IMR-90 (cell line): ENCODE measurements around the gene NDUFB3. TPM values are rescaled to one million over a fixed set of nuclear protein-coding genes. Genes with fewer than 3 reads are reported as not detected.

ENCODE experiments used
- ATAC-seq: fragments of 200-7000 bp; cut with Tn5 transposase; 2 replicates; pipeline ENCODE4 v1.9.1; 2020; ENCODE audit warnings: low read depth, mild to moderate bottlenecking, moderate library complexity
- BruUV-seq: library from RNA; stranded (reverse); fragments of 400-500 nt; replicated peaks from 2 replicates; lab custom pipeline; 2021; lab: Mats Ljungman, UMichigan
- CTCF ChIA-PET: fragments of 300-600 bp; formaldehyde crosslinking; extraction: SDS; loops from one replicate; lab custom pipeline; 2021; ENCODE audit warnings: antibody characterized with exemption; lab: Yijun Ruan, JAX
- POLR2A ChIA-PET: fragments of 300-600 bp; sonication (Branson Sonifier 250); formaldehyde crosslinking; loops from one replicate; lab custom pipeline; 2022; ENCODE audit warnings: antibody characterized with exemption; ENCODE audit not compliant: unreplicated experiment; lab: Charles Lee
- DNase-seq: peaks from one replicate; pipeline ENCODE4 v3.0.0; 2013
- H2AFZ ChIP-seq: replicated peaks from 2 replicates; pipeline ENCODE3; 2013; ENCODE audit warnings: low read length, mild to moderate bottlenecking; ENCODE audit not compliant: poor library complexity
- H2AK5ac ChIP-seq: 2 replicates; pipeline ENCODE4 v1.6.1; 2013; ENCODE audit warnings: low read depth, low read length, inconsistent platforms
- H2AK9ac ChIP-seq: replicated peaks from 2 replicates; pipeline ENCODE3; 2013; ENCODE audit warnings: mild to moderate bottlenecking, low read depth, low read length, moderate library complexity; ENCODE audit not compliant: poor library complexity
- H2BK120ac ChIP-seq: 2 replicates; pipeline ENCODE4 v1.6.1; 2013; ENCODE audit warnings: low read depth, low read length, inconsistent platforms
- H2BK15ac ChIP-seq: 3 replicates; pipeline ENCODE4 v1.6.1; 2013; ENCODE audit warnings: low read depth, low read length, inconsistent platforms
- H2BK20ac ChIP-seq: 2 replicates; pipeline ENCODE4 v1.6.1; 2013; ENCODE audit warnings: low read depth, mild to moderate bottlenecking, inconsistent platforms, low read length, moderate library complexity
- H2BK5ac ChIP-seq: 2 replicates; pipeline ENCODE4 v1.6.1; 2013; ENCODE audit warnings: mild to moderate bottlenecking, low read depth, low read length, inconsistent platforms; ENCODE audit not compliant: poor library complexity, severe bottlenecking
- H3K14ac ChIP-seq: replicated peaks from 2 replicates; pipeline ENCODE4 v1.6.1; 2013; ENCODE audit warnings: low read depth, low read length, inconsistent platforms
- H3K18ac ChIP-seq: 2 replicates; pipeline ENCODE4 v1.6.1; 2013; ENCODE audit warnings: low read depth, low read length, control low read depth
- H3K23ac ChIP-seq: 2 replicates; pipeline ENCODE4 v1.6.1; 2013; ENCODE audit warnings: low read depth, low read length, inconsistent platforms
- H3K27ac ChIP-seq: 2 replicates; pipeline ENCODE4 v1.5.1; 2013; ENCODE audit warnings: mild to moderate bottlenecking, control low read depth, low read length; ENCODE audit not compliant: insufficient read depth
- H3K27me3 ChIP-seq: 2 replicates; pipeline ENCODE4 v1.6.1; 2013; ENCODE audit warnings: low read length; ENCODE audit not compliant: control insufficient read depth, insufficient read depth
- H3K36me3 ChIP-seq: 2 replicates; pipeline ENCODE4 v1.6.1; 2013; ENCODE audit warnings: low read length, mixed read lengths; ENCODE audit not compliant: control insufficient read depth, insufficient read depth
- H3K4ac ChIP-seq: 2 replicates; pipeline ENCODE4 v1.6.1; 2013; ENCODE audit warnings: low read depth, low read length, inconsistent platforms
- H3K4me1 ChIP-seq: 2 replicates; pipeline ENCODE4 v1.6.1; 2013; ENCODE audit warnings: low read length, mixed read lengths; ENCODE audit not compliant: control insufficient read depth, insufficient read depth
- H3K4me2 ChIP-seq: 2 replicates; pipeline ENCODE4 v1.6.1; 2013; ENCODE audit warnings: low read depth, mild to moderate bottlenecking, control low read depth, low read length, moderate library complexity
- H3K4me3 ChIP-seq: 2 replicates; pipeline ENCODE4 v1.5.1; 2013; ENCODE audit warnings: low read depth, mild to moderate bottlenecking, control low read depth, low read length, moderate library complexity; ENCODE audit not compliant: insufficient read depth
- H3K56ac ChIP-seq: 2 replicates; pipeline ENCODE4 v1.6.1; 2013; ENCODE audit warnings: low read length, inconsistent platforms; ENCODE audit not compliant: insufficient read depth; ENCODE audit errors: extremely low read depth
- H3K79me1 ChIP-seq, 2 experiments: 2 replicates each; pipeline ENCODE4 v1.6.1; 2013; ENCODE audit warnings: low read length in 2 of 2, inconsistent platforms in 1 of 2, low read depth in 1 of 2
- H3K9ac ChIP-seq: 2 replicates; pipeline ENCODE4 v1.6.1; 2013; ENCODE audit warnings: low read depth, low read length, control low read depth
- H3K9me1 ChIP-seq: 2 replicates; pipeline ENCODE4 v1.6.1; 2013; ENCODE audit warnings: low read length, inconsistent platforms; ENCODE audit not compliant: insufficient read depth
- H3K9me3 ChIP-seq: 2 replicates; pipeline ENCODE4 v1.6.1; 2013; ENCODE audit warnings: low read length; ENCODE audit not compliant: control insufficient read depth, insufficient read depth
- H4K20me1 ChIP-seq: 2 replicates; pipeline ENCODE4 v1.6.1; 2013; ENCODE audit warnings: low read length, inconsistent platforms; ENCODE audit not compliant: insufficient read depth
- H4K5ac ChIP-seq: 2 replicates; pipeline ENCODE4 v1.6.1; 2013; ENCODE audit warnings: mild to moderate bottlenecking, low read depth, low read length, control low read depth
- H4K8ac ChIP-seq, 2 experiments: 2 replicates each; pipeline ENCODE4 v1.6.1; 2013; ENCODE audit warnings: low read depth in 2 of 2, low read length in 2 of 2, control low read depth in 1 of 2, inconsistent platforms in 1 of 2
- H4K91ac ChIP-seq: 2 replicates; pipeline ENCODE4 v1.6.1; 2013; ENCODE audit warnings: low read depth, low read length, inconsistent platforms; ENCODE audit not compliant: insufficient read depth
- BHLHE40 ChIP-seq: fragments of 150-350 bp; IDR thresholded peaks from 2 replicates; pipeline ENCODE4 v1.6.1; 2016; ENCODE audit warnings: mild to moderate bottlenecking, low read depth, low read length
- NFE2L2 ChIP-seq: fragments of 150-350 bp; IDR thresholded peaks from 2 replicates; pipeline ENCODE4 v1.6.1; 2016; ENCODE audit warnings: low read depth, mild to moderate bottlenecking, low read length
- POLR2A ChIP-seq: IDR thresholded peaks from 2 replicates; pipeline ENCODE4 v1.6.1; 2012; ENCODE audit warnings: mild to moderate bottlenecking, low read depth, low read length
- RFX5 ChIP-seq: IDR thresholded peaks from 2 replicates; pipeline ENCODE4 v1.8.0; 2012; ENCODE audit warnings: low read depth, mild to moderate bottlenecking, low read length, moderate library complexity
- USF2 ChIP-seq: fragments of 150-350 bp; IDR thresholded peaks from 2 replicates; pipeline ENCODE4 v1.6.1; 2017; ENCODE audit warnings: mild to moderate bottlenecking, antibody characterized with exemption, low read length, low read depth
- WGBS, 2 experiments: methylation state at CpG; one replicate each; pipeline versions ENCODE4 v1.1.5 to v1.1.7; 2013; ENCODE audit warnings: missing lambda C conversion rate in 2 of 2; ENCODE audit not compliant: insufficient read length in 1 of 2; ENCODE audit errors: extremely low coverage in 2 of 2; 5-methylcytosine and 5-hydroxymethylcytosine counted together
- dilution Hi-C: fragments of 300-500 bp; cut with HindIII; formaldehyde crosslinking; loops from one replicate; pipeline ENCODE4 v1.14.3; 2018; ENCODE audit warnings: low sequenced_read_pairs; ENCODE audit not compliant: unreplicated experiment
- in situ Hi-C: fragments of 300-500 bp; cut with MboI; formaldehyde crosslinking; loops from 3 replicates; pipeline ENCODE4 v1.14.3; 2019; ENCODE audit warnings: low sequenced_read_pairs, inconsistent platforms, mixed read lengths
- intact Hi-C: fragments of 100-400 bp; cut with micrococcal nuclease; formaldehyde crosslinking; loops from 2 replicates; pipeline ENCODE4 v1.10.0; 2022
- polyA plus RNA-seq, 3 experiments: library from polyadenylated mRNA; depleted of rRNA; stranded (reverse); fragments of >200 nt; gene quantifications; 2 replicates each; pipeline ENCODE4 v1.2.3, GENCODE V29; 2012; ENCODE audit warnings: low replicate concordance in 1 of 3
- total RNA-seq: library from RNA; depleted of rRNA; stranded (reverse); fragments of >200 nt; gene quantifications from 2 replicates; pipeline ENCODE4 v1.2.3, GENCODE V29; 2012
- TF ChIP-seq, protein P1 (sequence below): fragments of 150-350 bp; IDR thresholded peaks from 2 replicates; pipeline ENCODE4 v1.6.1; 2016; ENCODE audit warnings: low read depth, mild to moderate bottlenecking, low read length, moderate library complexity, borderline replicate concordance
- TF ChIP-seq, protein P2 (sequence below): conservative IDR thresholded peaks from 2 replicates; pipeline ENCODE4 v1.5.1; 2012; ENCODE audit warnings: mild to moderate bottlenecking, low read depth, low read length, improper control_type of control experiment

NDUFB3 gene
- total and polyA plus RNA-seq, 2 of the 4 experiments (the other 2 are of a cell fraction), result 41.0 to 98.7 TPM

DNA sequence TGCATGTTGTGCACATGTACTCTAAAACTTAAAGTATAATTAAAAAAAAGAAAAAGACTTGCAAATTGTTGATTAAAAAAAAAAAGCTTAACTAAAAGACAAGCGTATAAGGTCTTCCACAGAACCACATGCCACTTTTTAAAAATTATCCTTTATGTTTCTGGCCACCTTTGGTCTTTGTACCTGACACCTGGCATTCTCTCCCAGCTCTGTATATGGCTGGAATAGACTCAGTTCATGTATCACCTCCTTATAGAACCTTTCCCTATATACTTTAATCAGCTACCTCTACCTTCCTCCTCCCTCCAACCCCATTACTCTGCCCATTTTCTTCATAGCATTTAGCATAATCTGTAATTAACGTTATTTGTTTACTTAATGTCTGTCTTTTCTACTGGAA lies 32.9 kb upstream of the NDUFB3 start:
- Histone ChIP-seq H2AK5ac (no peak overlapping the region), H2AK9ac (no peak overlapping the region), H3K27ac (no peak overlapping the region), H3K9me3 (no peaks in the 10 kb centered on the region), H4K8ac (no peak overlapping the region), H3K36me3 (no peaks in the 10 kb centered on the region), H3K4me3 (no peak overlapping the region), H2BK120ac (no peak overlapping the region), H2BK15ac (no peak overlapping the region), H4K20me1 (no peaks in the 10 kb centered on the region), H3K18ac (no peak overlapping the region), H3K27me3 (no peaks in the 10 kb centered on the region), H3K56ac (no peak overlapping the region), H3K4me1 (no peaks in the 10 kb centered on the region), H3K79me1 (peaks cover 2 to 14% of the 10 kb centered on the region in 2 experiments; a peak in 3 of 4 replicates), H2BK5ac (no peak overlapping the region), H4K91ac (no peak overlapping the region), H4K5ac (no peak overlapping the region), H3K9ac (no peak overlapping the region), H2AFZ (no peak overlapping the region), H3K4ac (no peak overlapping the region), H3K4me2 (no peak overlapping the region), H3K23ac (no peak overlapping the region), H3K14ac (no peak overlapping the region), H2BK20ac (no peak overlapping the region), H3K9me1 (no peaks in the 10 kb centered on the region)
- WGBS, 2 experiments, result 100% methylated on average over 1 of the region's 2 CpGs; no CpG with 5 or more reads in 1 of the 2 experiments
- POLR2A ChIA-PET, result no interaction called here
- TF ChIP-seq BHLHE40, result no peak
- TF ChIP-seq NFE2L2, result no peak
- TF ChIP-seq POLR2A, result no peak
- no peak for TF ChIP-seq RFX5
- no peak for TF ChIP-seq USF2
- TF ChIP-seq, protein P1, sequence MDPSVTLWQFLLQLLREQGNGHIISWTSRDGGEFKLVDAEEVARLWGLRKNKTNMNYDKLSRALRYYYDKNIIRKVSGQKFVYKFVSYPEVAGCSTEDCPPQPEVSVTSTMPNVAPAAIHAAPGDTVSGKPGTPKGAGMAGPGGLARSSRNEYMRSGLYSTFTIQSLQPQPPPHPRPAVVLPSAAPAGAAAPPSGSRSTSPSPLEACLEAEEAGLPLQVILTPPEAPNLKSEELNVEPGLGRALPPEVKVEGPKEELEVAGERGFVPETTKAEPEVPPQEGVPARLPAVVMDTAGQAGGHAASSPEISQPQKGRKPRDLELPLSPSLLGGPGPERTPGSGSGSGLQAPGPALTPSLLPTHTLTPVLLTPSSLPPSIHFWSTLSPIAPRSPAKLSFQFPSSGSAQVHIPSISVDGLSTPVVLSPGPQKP, result no peak
- TF ChIP-seq, protein P2, sequence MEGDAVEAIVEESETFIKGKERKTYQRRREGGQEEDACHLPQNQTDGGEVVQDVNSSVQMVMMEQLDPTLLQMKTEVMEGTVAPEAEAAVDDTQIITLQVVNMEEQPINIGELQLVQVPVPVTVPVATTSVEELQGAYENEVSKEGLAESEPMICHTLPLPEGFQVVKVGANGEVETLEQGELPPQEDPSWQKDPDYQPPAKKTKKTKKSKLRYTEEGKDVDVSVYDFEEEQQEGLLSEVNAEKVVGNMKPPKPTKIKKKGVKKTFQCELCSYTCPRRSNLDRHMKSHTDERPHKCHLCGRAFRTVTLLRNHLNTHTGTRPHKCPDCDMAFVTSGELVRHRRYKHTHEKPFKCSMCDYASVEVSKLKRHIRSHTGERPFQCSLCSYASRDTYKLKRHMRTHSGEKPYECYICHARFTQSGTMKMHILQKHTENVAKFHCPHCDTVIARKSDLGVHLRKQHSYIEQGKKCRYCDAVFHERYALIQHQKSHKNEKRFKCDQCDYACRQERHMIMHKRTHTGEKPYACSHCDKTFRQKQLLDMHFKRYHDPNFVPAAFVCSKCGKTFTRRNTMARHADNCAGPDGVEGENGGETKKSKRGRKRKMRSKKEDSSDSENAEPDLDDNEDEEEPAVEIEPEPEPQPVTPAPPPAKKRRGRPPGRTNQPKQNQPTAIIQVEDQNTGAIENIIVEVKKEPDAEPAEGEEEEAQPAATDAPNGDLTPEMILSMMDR, result no peak
- in situ Hi-C loops (no loop called here), dilution Hi-C loops (no loop called here), intact Hi-C loops (no loop called here)
- no TSS peak for BruUV-seq
- DNase-seq (no peak), ATAC-seq (no peak)
- CTCF ChIA-PET, result no interaction called here
